ENCODE measurements around the gene SAMD11.

SAMD11 gene

GRCh38 chr1:930633-931138 is 7.0 kb downstream of the SAMD11 start:
- 75% methylated on average over 18 of the region's 18 CpGs for WGBS
- Histone ChIP-seq H3K9ac (ENCODE audit: low read depth, low read length) (no peak overlapping the region), H3K36me3 (ENCODE audit: insufficient read depth, low read length) (no peaks in the 10 kb centered on the region), H3K27me3 (ENCODE audit: insufficient read depth, low read length) (peaks cover 92% of the 10 kb centered on the region), H3K27ac (ENCODE audit: low read depth, low read length) (no peak overlapping the region), H3K4me1 (ENCODE audit: insufficient read depth, low read length) (peaks cover 8% of the 10 kb centered on the region; the same call in 1 of the 2 replicates), H3K9me3 (ENCODE audit: insufficient read depth, low read depth, low read length) (no peaks in the 10 kb centered on the region), H3K4me3 (ENCODE audit: low read length) (no peak overlapping the region)

GRCh38 chr1:931380-932172 is 7.9 kb downstream of the SAMD11 start:
- Histone ChIP-seq H3K27ac (ENCODE audit: low read depth, low read length) (no peak overlapping the region), H3K27me3 (ENCODE audit: insufficient read depth, low read length) (peaks cover 92% of the 10 kb centered on the region), H3K9ac (ENCODE audit: low read depth, low read length) (no peak overlapping the region), H3K4me3 (ENCODE audit: low read length) (no peak overlapping the region), H3K4me1 (ENCODE audit: insufficient read depth, low read length) (peaks cover 8% of the 10 kb centered on the region; the same call in 1 of the 2 replicates), H3K9me3 (ENCODE audit: insufficient read depth, low read depth, low read length) (no peaks in the 10 kb centered on the region), H3K36me3 (ENCODE audit: insufficient read depth, low read length) (no peaks in the 10 kb centered on the region)
- 69% methylated on average over 15 of the region's 15 CpGs for WGBS

- Histone ChIP-seq H3K36me3 (ENCODE audit: insufficient read depth, low read length) (no peaks in the 10 kb centered on the region), H3K9ac (ENCODE audit: low read depth, low read length) (no peak overlapping the region)
These were observed 8.4 kb downstream of the SAMD11 start for GRCh38 chr1:932173-932510.

GRCh38 chr1:932776-933602 is 9.3 kb downstream of the SAMD11 start:
- peaks cover 8% of the 10 kb centered on the region; the same call in 1 of the 2 replicates for H3K4me1 ChIP-seq (ENCODE audit: insufficient read depth, low read length)
- 75% methylated on average over 25 of the region's 25 CpGs for WGBS
- no peak overlapping the region for H3K27ac ChIP-seq (ENCODE audit: low read depth, low read length)
- no peak overlapping the region for H3K4me3 ChIP-seq (ENCODE audit: low read length)
- no peaks in the 10 kb centered on the region for H3K36me3 ChIP-seq (ENCODE audit: insufficient read depth, low read length)
- peaks cover 91% of the 10 kb centered on the region for H3K27me3 ChIP-seq (ENCODE audit: insufficient read depth, low read length)
- H3K9me3 ChIP-seq (ENCODE audit: insufficient read depth, low read depth, low read length), result no peaks in the 10 kb centered on the region
- H3K9ac ChIP-seq (ENCODE audit: low read depth, low read length), result no peak overlapping the region

More at GRCh38 chr1:932173-932510, 8.4 kb downstream of the SAMD11 start:
- H3K9me3 ChIP-seq (ENCODE audit: insufficient read depth, low read depth, low read length), result no peaks in the 10 kb centered on the region
- H3K4me1 ChIP-seq (ENCODE audit: insufficient read depth, low read length), result peaks cover 8% of the 10 kb centered on the region; the same call in 1 of the 2 replicates
- WGBS, result 54% methylated on average over 16 of the region's 16 CpGs
- no peak overlapping the region for H3K4me3 ChIP-seq (ENCODE audit: low read length)
- H3K27me3 ChIP-seq (ENCODE audit: insufficient read depth, low read length), result peaks cover 92% of the 10 kb centered on the region
- no peak overlapping the region for H3K27ac ChIP-seq (ENCODE audit: low read depth, low read length)

- Histone ChIP-seq H3K27ac (ENCODE audit: low read depth, low read length) (no peak overlapping the region), H3K9ac (ENCODE audit: low read depth, low read length) (no peak overlapping the region), H3K4me3 (ENCODE audit: low read length) (no peak overlapping the region), H3K4me1 (ENCODE audit: insufficient read depth, low read length) (peaks cover 8% of the 10 kb centered on the region; the same call in 1 of the 2 replicates), H3K36me3 (ENCODE audit: insufficient read depth, low read length) (no peaks in the 10 kb centered on the region), H3K9me3 (ENCODE audit: insufficient read depth, low read depth, low read length) (no peaks in the 10 kb centered on the region), H3K27me3 (ENCODE audit: insufficient read depth, low read length) (peaks cover 91% of the 10 kb centered on the region)
- 11% methylated on average over 5 of the region's 10 CpGs for WGBS
These were observed 9.8 kb downstream of the SAMD11 start for GRCh38 chr1:933603-933940.

GRCh38 chr1:934991-935750 is 11.4 kb downstream of the SAMD11 start:
- Histone ChIP-seq H3K27me3 (ENCODE audit: insufficient read depth, low read length) (peaks cover 91% of the 10 kb centered on the region), H3K36me3 (ENCODE audit: insufficient read depth, low read length) (no peaks in the 10 kb centered on the region), H3K9me3 (ENCODE audit: insufficient read depth, low read depth, low read length) (no peaks in the 10 kb centered on the region), H3K4me3 (ENCODE audit: low read length) (peak overlapping the region; percentile 30; the same call in 1 of the 2 replicates), H3K9ac (ENCODE audit: low read depth, low read length) (no peak overlapping the region), H3K27ac (ENCODE audit: low read depth, low read length) (no peak overlapping the region), H3K4me1 (ENCODE audit: insufficient read depth, low read length) (peaks cover 17% of the 10 kb centered on the region)
- WGBS, result 12% methylated on average over 37 of the region's 37 CpGs

GRCh38 chr1:935751-936231 is 12.1 kb downstream of the SAMD11 start:
- peaks cover 91% of the 10 kb centered on the region for H3K27me3 ChIP-seq (ENCODE audit: insufficient read depth, low read length)
- peaks cover 17% of the 10 kb centered on the region for H3K4me1 ChIP-seq (ENCODE audit: insufficient read depth, low read length)
- WGBS, result 4% methylated on average over 30 of the region's 30 CpGs
- H3K9me3 ChIP-seq (ENCODE audit: insufficient read depth, low read depth, low read length), result no peaks in the 10 kb centered on the region
- no peak overlapping the region for H3K9ac ChIP-seq (ENCODE audit: low read depth, low read length)
- 0 out of 2 replicates have a peak overlapping the region, but pooled peaks have one; percentile 30 for H3K4me3 ChIP-seq (ENCODE audit: low read length)
- no peak overlapping the region for H3K27ac ChIP-seq (ENCODE audit: low read depth, low read length)
- H3K36me3 ChIP-seq (ENCODE audit: insufficient read depth, low read length), result no peaks in the 10 kb centered on the region

GRCh38 chr1:936348-937264 is 12.9 kb downstream of the SAMD11 start:
- Histone ChIP-seq H3K9ac (ENCODE audit: low read depth, low read length) (no peak overlapping the region), H3K9me3 (ENCODE audit: insufficient read depth, low read depth, low read length) (no peaks in the 10 kb centered on the region), H3K36me3 (ENCODE audit: insufficient read depth, low read length) (no peaks in the 10 kb centered on the region), H3K4me1 (ENCODE audit: insufficient read depth, low read length) (peaks cover 17% of the 10 kb centered on the region), H3K27ac (ENCODE audit: low read depth, low read length) (no peak overlapping the region), H3K4me3 (ENCODE audit: low read length) (no peak overlapping the region), H3K27me3 (ENCODE audit: insufficient read depth, low read length) (peaks cover 91% of the 10 kb centered on the region)
- WGBS, result 74% methylated on average over 45 of the region's 45 CpGs

- Histone ChIP-seq H3K9me3 (ENCODE audit: insufficient read depth, low read depth, low read length) (no peaks in the 10 kb centered on the region), H3K27me3 (ENCODE audit: insufficient read depth, low read length) (peaks cover 90% of the 10 kb centered on the region), H3K27ac (ENCODE audit: low read depth, low read length) (no peak overlapping the region), H3K36me3 (ENCODE audit: insufficient read depth, low read length) (no peaks in the 10 kb centered on the region), H3K4me1 (ENCODE audit: insufficient read depth, low read length) (peaks cover 17% of the 10 kb centered on the region), H3K4me3 (ENCODE audit: low read length) (no peak overlapping the region), H3K9ac (ENCODE audit: low read depth, low read length) (no peak overlapping the region)
- whole genome bisulfite sequencing, result 85% methylated on average over 16 of the region's 16 CpGs
These were observed 13.8 kb downstream of the SAMD11 start for GRCh38 chr1:937521-937920.

- peaks cover 90% of the 10 kb centered on the region for H3K27me3 ChIP-seq (ENCODE audit: insufficient read depth, low read length)
- no peaks in the 10 kb centered on the region for H3K36me3 ChIP-seq (ENCODE audit: insufficient read depth, low read length)
- H3K4me3 ChIP-seq (ENCODE audit: low read length), result no peak overlapping the region
- H3K9me3 ChIP-seq (ENCODE audit: insufficient read depth, low read depth, low read length), result no peaks in the 10 kb centered on the region
- H3K27ac ChIP-seq (ENCODE audit: low read depth, low read length), result no peak overlapping the region
- WGBS, result 75% methylated on average over 15 of the region's 15 CpGs
- peaks cover 22% of the 10 kb centered on the region for H3K4me1 ChIP-seq (ENCODE audit: insufficient read depth, low read length)
- H3K9ac ChIP-seq (ENCODE audit: low read depth, low read length), result no peak overlapping the region
These were observed 14.5 kb downstream of the SAMD11 start for GRCh38 chr1:938088-938683.

All from HUES64 (cell line).